ENCODE measurements around the gene TMEM151A. TPM values are rescaled to one million over a fixed set of nuclear protein-coding genes. Genes with fewer than 3 reads are reported as not detected.

The TMEM151A gene
- total and polyA plus RNA-seq, 9 donors, result 0.15 to 10.8 (median 0.24) TPM; not detected in 4

- Histone ChIP-seq H3K4me3 (peak overlapping the region; percentile 92), H3K9me3 (no peaks in the 10 kb centered on the region), H3K4me1 (ENCODE audit: insufficient read depth) (peaks cover 13% of the 10 kb centered on the region), H3K27ac (peak overlapping the region; percentile 87 to 96), H3K36me3 (no peaks in the 10 kb centered on the region), H3K27me3 (no peaks in the 10 kb centered on the region)
- intact Hi-C loops (cut with DNase I), result loop anchor here in 1 of 4 donors (10.0 kb wide), 2 partner anchors 47 to 63 kb away; partner anchors contain the start of gene RIN1
- WGBS, 3 donors, result 28 to 30% (median 28%) methylated on average over 20 of the region's 20 CpGs
- DNase-seq, result peak in 3 of 5 donors; percentile 30 to 49 (median 47)
- TF ChIP-seq POLR2A (IDR thresholded peaks at IDR 0.05) (no peak), EP300 (IDR thresholded peaks at IDR 0.05) (no peak), CTCF (IDR thresholded peaks at IDR 0.05) (no peak)
Observed at GRCh38 chr11:66287889-66288670, 3.6 kb upstream of the TMEM151A start.

- intact Hi-C loops (cut with DNase I), result loop anchor here in 1 of 4 donors (10.0 kb wide), 2 partner anchors 46 to 64 kb away; partner anchors contain the start of gene RIN1
Observed at GRCh38 chr11:66288671-66289547, 2.8 kb upstream of the TMEM151A start, which contains the start of gene YIF1A. YIF1A (minus strand) TSS chr11:66289143; CDS start chr11:66288985, 158 bp downstream.

GRCh38 chr11:66289548-66290329 is 2.0 kb upstream of the TMEM151A start:
- Histone ChIP-seq H3K27me3 (no peaks in the 10 kb centered on the region), H3K4me1 (ENCODE audit: insufficient read depth) (peaks cover 13% of the 10 kb centered on the region), H3K27ac (peak overlapping the region in 1 of 2 donors; percentile 79), H3K36me3 (no peaks in the 10 kb centered on the region), H3K9me3 (no peaks in the 10 kb centered on the region), H3K4me3 (peak overlapping the region; percentile 64)
- 5 to 7% (median 7%) methylated on average over 35 to 36 of the region's 36 CpGs for WGBS, 3 donors
- TF ChIP-seq CTCF (IDR thresholded peaks at IDR 0.05), result peak in 1 of 3 donors; percentile 12
- TF ChIP-seq EP300 (IDR thresholded peaks at IDR 0.05), result no peak
- intact Hi-C loops (cut with DNase I), result loop anchor here in 1 of 4 donors (10.0 kb wide), 2 partner anchors 45 to 65 kb away; partner anchors contain the start of gene RIN1
- DNase-seq, result peak in 1 of 5 donors; percentile 87

More at GRCh38 chr11:66288671-66289547, 2.8 kb upstream of the TMEM151A start, which contains the start of gene YIF1A:
- no peaks in the 10 kb centered on the region for H3K36me3 ChIP-seq
- H3K9me3 ChIP-seq, result no peaks in the 10 kb centered on the region
- no peaks in the 10 kb centered on the region for H3K27me3 ChIP-seq
- peak within 1 kb of the TSS; percentile 87 to 96 for H3K27ac ChIP-seq
- peak within 1 kb of the TSS; percentile 92 for H3K4me3 ChIP-seq
- WGBS, 3 donors, result 0 to 1% (median 0%) methylated on average over 45 to 87 of the region's 87 CpGs
- peak; percentile 98 to 99 (median 99) for DNase-seq
- TF ChIP-seq EP300 (IDR thresholded peaks at IDR 0.05) (no peak), POLR2A (IDR thresholded peaks at IDR 0.05) (peak; percentile 99), CTCF (IDR thresholded peaks at IDR 0.05) (peak in 1 of 3 donors; percentile 14)
- peaks cover 13% of the 10 kb centered on the region for H3K4me1 ChIP-seq (ENCODE audit: insufficient read depth)

Data from ovary (tissue), 9 donors.